Tibial nerve (tissue), 4 donors: ENCODE measurements around the gene CDH4. TPM values are rescaled to one million over a fixed set of nuclear protein-coding genes. Genes with fewer than 3 reads are reported as not detected.

ENCODE experiments used
- DNase-seq, 2 donors: peaks; one replicate each; pipeline ENCODE4 v3.0.0-alpha.2; 2019; ENCODE audit warnings: low spot score in 2 of 2
- H3K27ac ChIP-seq, 4 donors: fragments of 200-600 bp; sonication (generic) in 3 of 4; one replicate each; pipeline ENCODE4 v1.5.1; 2017 to 2019; ENCODE audit warnings: mild to moderate bottlenecking in 1 of 4
- H3K27me3 ChIP-seq, 2 donors: fragments of 200-600 bp; sonication (generic) in 1 of 2; one replicate each; pipeline versions ENCODE4 v1.5.1 to v1.6.0; 2017 to 2019
- H3K36me3 ChIP-seq, 3 donors: fragments of 200-600 bp; sonication (generic); one replicate each; pipeline ENCODE4 v1.5.1; 2018 to 2019
- H3K4me1 ChIP-seq, 4 donors: fragments of 200-600 bp; sonication (generic) in 3 of 4; one replicate each; pipeline ENCODE4 v1.5.1; 2017 to 2019
- H3K4me3 ChIP-seq, 4 donors: fragments of 200-600 bp; sonication (generic) in 3 of 4; one replicate each; pipeline ENCODE4 v1.5.1; 2017 to 2019; ENCODE audit warnings: mild to moderate bottlenecking in 1 of 4, moderate library complexity in 1 of 4
- H3K9me3 ChIP-seq, 4 donors: fragments of 200-600 bp; sonication (generic) in 3 of 4; one replicate each; pipeline ENCODE4 v1.5.1; 2017 to 2019
- CTCF ChIP-seq, 5 experiments: fragments of 200-600 bp in 3 of 5; fragments of 450-650 bp in 2 of 5; sonication (generic) in 3 of 5; IDR thresholded peaks; one replicate each; pipeline ENCODE4 v1.5.1; 2016 to 2019; ENCODE audit warnings: antibody characterized with exemption in 5 of 5, mild to moderate bottlenecking in 3 of 5, moderate library complexity in 2 of 5
- EP300 ChIP-seq, 2 donors: sonication (generic); formaldehyde crosslinking; IDR thresholded peaks; one replicate each; pipeline ENCODE4 v1.6.1; 2017; ENCODE audit warnings: antibody characterized with exemption in 2 of 2, mild to moderate bottlenecking in 1 of 2
- POLR2A ChIP-seq, 2 donors: fragments of 450-650 bp; IDR thresholded peaks; one replicate each; pipeline ENCODE4 v1.6.1; 2017; ENCODE audit warnings: antibody characterized with exemption in 2 of 2, mild to moderate bottlenecking in 2 of 2, moderate library complexity in 2 of 2
- WGBS, 2 donors: methylation state at CpG; one replicate each; pipeline ENCODE4 v1.1.5; 2018; 5-methylcytosine and 5-hydroxymethylcytosine counted together
- total RNA-seq, 4 donors: library from RNA; depleted of rRNA; stranded (reverse); fragments of >200 nt; gene quantifications; one replicate each; pipeline ENCODE4 v1.1.0, GENCODE V29; 2016

Gene CDH4
- total RNA-seq, 4 donors from 2014 or later: 0.78 to 2.3 (median 1.0) TPM

DNA sequence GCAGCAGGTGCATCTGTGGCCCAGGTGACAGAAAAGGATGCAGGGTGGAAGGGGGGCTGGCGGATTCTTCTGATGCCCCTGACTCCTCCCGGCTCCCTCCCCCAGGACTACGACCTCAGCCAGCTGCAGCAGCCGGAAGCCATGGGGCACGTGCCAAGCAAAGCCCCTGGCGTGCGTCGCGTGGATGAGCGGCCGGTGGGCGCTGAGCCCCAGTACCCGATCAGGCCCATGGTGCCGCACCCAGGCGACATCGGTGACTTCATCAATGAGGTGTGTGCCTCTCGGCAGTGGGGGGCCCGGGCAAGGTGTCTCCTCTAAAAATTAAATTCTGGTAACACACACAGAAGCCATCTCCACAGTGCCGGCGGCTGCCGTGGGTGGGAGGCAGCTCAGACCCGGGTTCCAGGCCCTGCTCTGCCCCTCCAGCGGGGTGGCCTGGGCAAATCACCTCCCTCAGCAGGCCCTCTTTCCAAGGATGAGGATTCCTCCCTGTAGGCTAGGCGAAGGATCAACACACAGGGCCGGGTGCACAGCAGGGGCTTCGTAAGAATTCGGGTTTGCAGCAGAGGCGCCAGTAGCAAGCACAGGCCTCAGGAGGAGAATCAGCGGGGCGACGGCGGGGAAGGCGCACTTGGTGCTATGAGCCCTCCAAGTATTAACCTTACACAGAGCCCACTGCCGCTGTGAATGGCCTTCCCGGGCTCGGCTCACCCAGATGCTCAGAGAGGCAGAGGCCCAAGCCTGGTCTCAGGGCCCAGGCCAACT, 682.1 kb downstream of the CDH4 start:
- TF ChIP-seq CTCF (IDR thresholded peaks at IDR 0.05) (no peak), POLR2A (IDR thresholded peaks at IDR 0.05) (no peak), EP300 (IDR thresholded peaks at IDR 0.05) (no peak)
- no peaks in the 10 kb centered on the region for H3K27me3 ChIP-seq

DNA sequence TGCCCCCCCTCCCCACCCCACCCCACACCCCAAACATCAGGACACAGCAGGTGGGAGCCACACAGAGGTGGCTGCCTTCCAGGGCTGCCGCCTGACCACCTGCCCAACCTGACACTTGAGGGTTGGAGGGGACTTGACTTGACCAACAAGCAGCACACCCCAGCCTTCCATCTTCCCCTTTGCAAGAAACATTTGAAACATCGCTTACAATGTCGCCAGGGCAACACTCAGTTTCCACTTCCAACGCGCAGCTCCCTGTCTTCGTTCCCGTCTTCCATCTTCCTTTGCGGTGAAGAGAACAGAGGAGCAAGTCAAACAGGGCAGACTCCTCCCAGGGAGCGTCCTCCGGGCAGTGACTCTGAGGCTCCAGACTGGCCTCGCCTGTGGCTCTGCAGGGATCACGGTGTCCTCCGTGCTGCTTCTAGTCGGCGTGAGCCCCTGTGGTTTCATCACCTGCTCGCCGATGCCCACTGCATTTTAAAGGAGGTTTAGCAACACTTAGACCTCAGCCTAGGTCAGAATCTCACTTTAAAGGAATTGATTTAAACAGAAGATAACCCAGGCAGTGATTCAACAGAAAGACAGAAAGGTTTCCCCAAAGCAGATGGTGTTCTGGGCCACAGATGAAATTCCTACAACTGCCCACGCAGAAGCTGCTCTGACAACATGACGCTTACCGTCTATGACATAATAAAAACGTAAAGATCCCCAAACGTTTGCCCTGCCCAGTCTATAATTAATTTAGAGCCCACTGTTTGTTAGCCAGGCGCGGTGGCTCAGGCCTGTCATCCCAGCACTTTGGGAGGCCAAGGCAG, 682.9 kb downstream of the CDH4 start:
- H3K27me3 ChIP-seq: no peaks in the 10 kb centered on the region
- H3K27ac ChIP-seq: no peak overlapping the region
- no peak for TF ChIP-seq POLR2A (IDR thresholded peaks at IDR 0.05)
- TF ChIP-seq CTCF (IDR thresholded peaks at IDR 0.05): no peak
- TF ChIP-seq EP300 (IDR thresholded peaks at IDR 0.05): no peak
- 63 to 70% methylated on average over 24 of the region's 24 CpGs for WGBS, 2 donors
- peak in 1 of 2 donors; percentile 1 for DNase-seq
- no peak overlapping the region for H3K4me3 ChIP-seq
- H3K9me3 ChIP-seq: peaks cover 0 to 5% (median 0%) of the 10 kb centered on the region in 4 donors
- H3K4me1 ChIP-seq: no peaks in the 10 kb centered on the region
- H3K36me3 ChIP-seq: peaks cover 0 to 2% (median 0%) of the 10 kb centered on the region in 3 donors

More for the DNA sequence above, 682.1 kb downstream of the CDH4 start:
- peak in 1 of 2 donors; percentile 10 for DNase-seq
- peaks cover 0 to 8% (median 0%) of the 10 kb centered on the region in 3 donors for H3K36me3 ChIP-seq
- no peak overlapping the region for H3K4me3 ChIP-seq
- no peak overlapping the region for H3K27ac ChIP-seq
- no peaks in the 10 kb centered on the region for H3K4me1 ChIP-seq
- 80 to 81% methylated on average over 35 to 36 of the region's 36 CpGs for WGBS, 2 donors
- peaks cover 0 to 10% (median 0%) of the 10 kb centered on the region in 4 donors for H3K9me3 ChIP-seq

- TF ChIP-seq EP300 (IDR thresholded peaks at IDR 0.05) (no peak), CTCF (IDR thresholded peaks at IDR 0.05) (no peak), POLR2A (IDR thresholded peaks at IDR 0.05) (no peak)
- Histone ChIP-seq H3K27ac (no peak overlapping the region), H3K36me3 (no peaks in the 10 kb centered on the region), H3K4me3 (no peak overlapping the region), H3K4me1 (no peaks in the 10 kb centered on the region), H3K27me3 (no peaks in the 10 kb centered on the region), H3K9me3 (no peaks in the 10 kb centered on the region)
- 70 to 75% methylated on average over 13 to 14 of the region's 14 CpGs for WGBS, 2 donors
- peak in 1 of 2 donors; percentile 3 for DNase-seq
Measured at GRCh38 chr20:61935926-61936700, 684.1 kb downstream of the CDH4 start.

DNA sequence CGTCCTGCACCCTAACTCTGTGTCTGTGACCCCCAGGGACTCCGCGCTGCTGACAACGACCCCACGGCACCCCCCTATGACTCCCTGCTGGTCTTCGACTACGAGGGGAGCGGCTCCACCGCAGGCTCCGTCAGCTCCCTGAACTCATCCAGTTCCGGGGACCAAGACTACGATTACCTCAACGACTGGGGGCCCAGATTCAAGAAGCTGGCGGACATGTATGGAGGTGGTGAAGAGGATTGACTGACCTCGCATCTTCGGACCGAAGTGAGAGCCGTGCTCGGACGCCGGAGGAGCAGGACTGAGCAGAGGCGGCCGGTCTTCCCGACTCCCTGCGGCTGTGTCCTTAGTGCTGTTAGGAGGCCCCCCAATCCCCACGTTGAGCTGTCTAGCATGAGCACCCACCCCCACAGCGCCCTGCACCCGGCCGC, 684.7 kb downstream of the CDH4 start:
- H3K4me1 ChIP-seq: no peaks in the 10 kb centered on the region
- no peaks in the 10 kb centered on the region for H3K9me3 ChIP-seq
- H3K27ac ChIP-seq: no peak overlapping the region
- 84% methylated on average over 28 to 29 of the region's 29 CpGs for WGBS, 2 donors
- peak in 1 of 2 donors; percentile 7 for DNase-seq
- H3K27me3 ChIP-seq: no peaks in the 10 kb centered on the region
- no peak for TF ChIP-seq POLR2A (IDR thresholded peaks at IDR 0.05)
- TF ChIP-seq EP300 (IDR thresholded peaks at IDR 0.05): no peak
- no peak for TF ChIP-seq CTCF (IDR thresholded peaks at IDR 0.05)
- H3K4me3 ChIP-seq: no peak overlapping the region
- H3K36me3 ChIP-seq: no peaks in the 10 kb centered on the region
